Nasal cavity respiratory epithelium epithelial cell of viscerocranial mucosa (primary cell): ENCODE data around the gene MTARC2. TPM values are rescaled to one million over a fixed set of nuclear protein-coding genes. Genes with fewer than 3 reads are reported as not detected.

Experiments
- total RNA-seq: library from RNA; depleted of rRNA; stranded (reverse); fragments of >200 nt; gene quantifications from 2 replicates; pipeline ENCODE4 v1.2.3, GENCODE V29; 2014

The MTARC2 gene
- 1.0 and 4.6 TPM in 2 replicates for total RNA-seq

GRCh38 chr1:220748089-220748934, at the start of gene MTARC2:
Gene MTARC2 (plus strand): TSS chr1:220748322. CDS start chr1:220748532, 210 bp downstream.

DNA sequence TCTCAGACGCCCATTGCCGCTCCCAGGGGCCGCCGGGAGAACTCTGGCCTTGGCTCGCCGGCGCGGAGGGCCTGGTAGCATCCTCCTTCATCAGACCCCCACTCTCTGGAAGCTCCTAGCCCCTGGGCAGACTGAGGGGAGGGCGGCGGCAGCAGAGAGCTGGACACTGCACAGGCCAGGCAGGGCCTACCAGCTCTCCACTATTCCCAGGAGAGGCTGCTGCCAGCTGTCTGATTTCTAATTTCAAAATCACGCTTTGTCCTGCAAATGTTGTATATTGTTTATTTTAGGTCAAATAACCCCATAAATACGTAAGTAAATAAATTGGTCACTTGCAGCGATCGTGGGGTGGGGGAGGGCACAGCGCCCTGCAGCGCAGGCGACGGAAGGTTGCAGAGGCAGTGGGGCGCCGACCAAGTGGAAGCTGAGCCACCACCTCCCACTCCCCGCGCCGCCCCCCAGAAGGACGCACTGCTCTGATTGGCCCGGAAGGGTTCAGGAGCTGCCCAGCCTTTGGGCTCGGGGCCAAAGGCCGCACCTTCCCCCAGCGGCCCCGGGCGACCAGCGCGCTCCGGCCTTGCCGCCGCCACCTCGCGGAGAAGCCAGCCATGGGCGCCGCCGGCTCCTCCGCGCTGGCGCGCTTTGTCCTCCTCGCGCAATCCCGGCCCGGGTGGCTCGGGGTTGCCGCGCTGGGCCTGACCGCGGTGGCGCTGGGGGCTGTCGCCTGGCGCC, 38.4 kb downstream of the MTARC2 start, which contains the start of gene MTARC1:
Gene MTARC1 (plus strand): TSS at position 577 of the 732 bp plus-strand sequence. CDS start 32 bp downstream, at position 609.

Other genes with a start within 250 kb of the MTARC2 start
- 10.3 and 25.3 TPM in 2 replicates for gene MARK1, start 220.2 kb upstream of the MTARC2 start, total RNA-seq
- gene C1orf115, start 58.0 kb upstream of the MTARC2 start, total RNA-seq = 1.4 and 4.6 TPM in 2 replicates
- 3.4 and 5.7 TPM in 2 replicates for gene MTARC1, start 38.6 kb downstream of the MTARC2 start, total RNA-seq
- 0.07 TPM in 1 of 2 replicates, not detected in the other for gene HLX, start 131.1 kb downstream of the MTARC2 start, total RNA-seq